GM19328 (cell line): Measurements from ENCODE around the gene MCRIP1.

Experiments
- ATAC-seq: cut with Tn5 transposase; IDR thresholded peaks from one replicate; pipeline ENCODE4 v1.9.1; 2021; ENCODE audit warnings: mild to moderate bottlenecking, moderate library complexity; ENCODE audit not compliant: unreplicated experiment

The MCRIP1 gene

DNA sequence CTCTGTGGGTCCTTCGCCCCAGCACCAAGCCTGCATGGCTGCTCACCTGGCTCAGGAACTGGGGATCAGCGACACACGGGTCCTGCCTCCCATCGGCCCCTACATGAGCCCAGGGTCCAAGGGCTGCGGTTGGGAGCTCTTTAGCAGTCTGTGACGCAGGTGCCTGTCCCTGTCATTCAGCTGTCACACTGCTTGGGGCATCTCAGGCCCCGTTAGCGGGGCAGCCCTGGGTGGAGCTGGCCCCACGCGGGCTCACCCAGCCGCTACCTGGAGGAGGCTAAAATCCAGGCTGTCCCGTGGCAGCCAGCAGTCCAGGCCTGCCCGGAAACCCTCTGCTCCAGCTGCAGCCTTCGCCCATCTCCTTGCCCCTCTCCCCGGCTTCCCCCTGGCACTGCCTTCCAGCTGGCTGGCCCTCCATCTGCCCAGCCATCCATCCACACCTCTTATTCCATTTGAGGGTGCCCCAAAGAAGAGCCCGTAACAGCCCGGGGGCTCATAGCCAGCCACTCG, 25.8 kb downstream of the MCRIP1 start:
- no peak for ATAC-seq

GRCh38 chr17:81806461-81807209, 26.5 kb downstream of the MCRIP1 start:
- ATAC-seq: no peak

DNA sequence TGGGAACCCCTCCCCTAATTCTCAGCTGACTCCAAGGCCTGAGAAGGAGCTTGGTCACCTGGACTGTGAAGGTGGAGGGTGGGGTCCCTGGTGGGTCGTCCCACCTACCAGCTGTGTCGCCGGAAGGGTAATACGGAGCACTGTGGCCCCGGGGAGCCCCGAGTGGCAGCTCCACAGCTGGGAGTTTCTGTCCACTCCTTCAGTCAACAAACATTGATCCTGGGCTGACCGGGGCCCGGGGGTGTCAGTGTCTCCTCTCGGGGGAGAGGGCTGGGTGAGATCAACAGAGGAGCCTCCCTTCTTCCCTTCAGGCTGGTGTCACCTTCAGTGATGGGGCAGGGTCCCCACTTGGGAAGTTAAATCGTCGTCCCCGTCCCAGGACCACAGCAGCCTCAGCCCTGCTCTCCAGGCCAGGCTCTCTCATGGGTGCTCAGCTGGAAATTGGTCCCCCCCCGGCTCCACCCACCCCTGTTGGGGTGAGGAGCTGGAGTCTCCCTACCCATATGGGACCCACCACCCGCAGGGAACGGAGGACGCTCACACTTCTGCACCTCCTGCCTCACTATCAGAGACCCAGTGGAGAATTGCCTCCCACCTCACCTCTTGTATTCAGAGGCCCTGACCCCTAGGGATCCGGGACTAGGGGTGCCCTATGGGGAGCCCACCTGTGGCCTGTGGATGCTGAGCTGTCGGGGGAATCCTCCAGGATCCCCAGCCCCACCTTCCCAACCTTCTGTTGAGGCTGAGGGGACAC, 27.2 kb downstream of the MCRIP1 start:
- no peak for ATAC-seq

DNA sequence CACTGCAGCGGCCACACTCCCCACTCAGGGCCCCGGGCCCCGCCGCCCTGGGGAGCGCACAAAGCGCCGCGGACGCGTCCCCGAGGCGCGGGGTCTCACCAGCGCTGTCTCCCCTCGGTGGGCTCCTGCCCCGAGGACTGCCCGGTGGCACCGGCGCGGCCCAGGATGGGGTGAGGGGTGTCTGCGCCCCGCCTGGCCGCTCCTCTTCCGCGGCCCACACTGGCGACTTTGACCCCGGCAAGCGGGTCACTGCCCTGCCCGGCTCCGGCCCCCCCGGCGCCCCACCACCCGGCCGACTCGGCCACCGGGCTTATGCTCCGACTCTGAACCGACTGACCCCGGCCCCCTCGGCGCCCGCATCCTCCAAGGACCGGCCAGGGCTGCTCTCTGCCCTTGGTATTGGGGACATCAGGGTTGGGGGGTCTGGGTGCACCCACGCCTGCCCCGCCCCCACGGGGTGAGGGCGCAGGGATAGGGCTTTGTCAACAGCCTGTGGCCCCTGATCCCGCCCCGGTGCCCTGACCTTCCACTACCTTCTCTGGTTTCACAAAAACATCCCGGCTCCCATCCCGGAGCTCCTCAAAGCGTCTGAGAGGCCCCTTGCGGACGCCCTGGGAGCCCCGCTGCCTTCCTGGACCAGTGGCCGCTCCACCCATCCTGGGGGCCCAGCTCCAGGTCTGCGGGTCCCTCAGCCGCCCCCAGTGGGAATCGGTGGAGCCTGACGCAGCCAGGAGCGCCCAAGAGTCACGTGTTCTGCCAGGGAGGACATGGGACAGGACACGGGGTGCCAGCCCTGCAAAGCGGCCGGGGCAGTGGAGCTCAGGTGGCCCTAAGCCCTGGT, 28.3 kb downstream of the MCRIP1 start:
- ATAC-seq: no peak

DNA sequence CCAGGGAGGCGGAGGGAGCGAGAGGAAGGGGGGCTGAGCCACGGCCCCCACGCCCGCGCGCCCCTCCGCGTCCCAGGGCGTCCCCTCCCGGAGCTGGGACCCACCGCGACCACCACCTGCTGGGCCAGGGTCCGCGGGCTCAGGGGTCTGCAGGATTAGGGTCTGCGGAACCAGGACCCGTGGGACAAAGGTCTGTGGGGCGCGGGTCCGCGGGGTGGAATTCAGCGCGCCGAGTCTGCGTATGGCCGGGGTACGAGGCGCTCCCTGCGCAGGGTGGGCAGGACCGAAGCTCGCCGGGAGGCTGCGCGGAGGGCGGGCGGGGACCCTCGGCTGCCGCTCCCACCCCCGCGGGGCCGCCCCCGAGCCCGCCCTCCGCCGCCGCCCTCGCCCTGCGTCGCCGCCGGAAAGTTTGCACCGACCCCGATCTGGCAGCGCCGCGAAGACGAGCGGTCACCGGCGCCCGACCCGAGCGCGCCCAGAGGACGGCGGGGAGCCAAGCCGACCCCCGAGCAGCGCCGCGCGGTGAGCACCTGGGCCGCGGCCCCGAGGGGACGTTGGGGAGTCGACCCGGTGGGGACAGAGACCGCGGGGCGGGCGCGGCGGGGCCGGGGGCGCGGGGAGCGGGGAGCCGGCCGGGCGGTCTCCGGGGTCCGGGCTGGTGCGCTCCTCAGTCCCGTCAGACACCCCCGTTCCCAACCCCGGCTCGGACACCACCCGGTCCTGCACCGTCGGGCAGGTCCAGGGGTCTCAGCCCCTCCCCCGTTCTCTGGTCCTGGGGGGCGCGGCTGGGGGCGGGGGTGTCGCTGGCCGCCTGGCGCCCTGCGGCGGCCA, 29.1 kb downstream of the MCRIP1 start, which contains the start of gene GCGR:
GCGR (plus strand) TSS at position 423 of the 831 bp plus-strand sequence. CDS start 4,869 bp downstream, outside the sequence.
- ATAC-seq: no peak

- ATAC-seq: no peak
These were observed 30.0 kb downstream of the MCRIP1 start for GRCh38 chr17:81802856-81803643.

DNA sequence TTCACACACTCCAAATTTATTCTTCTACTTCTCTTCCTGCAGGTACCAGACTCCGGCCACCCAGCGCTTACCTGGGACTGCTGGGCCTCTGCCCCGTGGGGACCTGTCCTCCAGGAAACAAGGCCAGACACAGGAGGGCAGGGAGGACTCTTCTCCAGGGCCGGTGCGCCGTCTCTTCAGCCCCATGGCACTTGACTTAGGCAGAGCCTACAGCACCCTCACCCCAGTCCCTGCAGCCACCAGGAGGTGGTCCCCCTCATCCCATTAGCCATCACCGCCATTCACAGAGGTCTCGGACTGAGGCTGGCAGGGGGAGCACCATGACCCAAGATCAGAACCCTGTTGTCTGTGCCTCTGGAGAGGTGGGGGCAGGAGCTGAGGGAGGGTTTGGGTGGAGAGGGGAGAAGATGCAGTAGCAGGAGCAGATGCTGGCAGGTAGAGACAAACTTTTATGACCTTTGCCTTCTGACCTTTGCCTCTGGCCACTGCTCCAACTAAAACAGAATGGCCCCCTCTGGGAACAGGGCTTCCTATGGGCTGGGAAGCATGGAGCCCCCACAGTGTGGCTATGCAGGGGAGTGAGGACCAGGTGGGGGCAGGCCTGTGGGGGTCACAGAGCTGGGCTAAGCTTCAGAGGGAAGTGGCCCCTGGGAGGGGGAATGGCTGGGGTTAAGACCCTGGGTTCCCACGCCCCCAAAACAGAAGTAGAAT, 30.9 kb downstream of the MCRIP1 start:
- no peak for ATAC-seq

- no peak for ATAC-seq
These were observed 31.8 kb downstream of the MCRIP1 start for GRCh38 chr17:81801327-81801726.

DNA sequence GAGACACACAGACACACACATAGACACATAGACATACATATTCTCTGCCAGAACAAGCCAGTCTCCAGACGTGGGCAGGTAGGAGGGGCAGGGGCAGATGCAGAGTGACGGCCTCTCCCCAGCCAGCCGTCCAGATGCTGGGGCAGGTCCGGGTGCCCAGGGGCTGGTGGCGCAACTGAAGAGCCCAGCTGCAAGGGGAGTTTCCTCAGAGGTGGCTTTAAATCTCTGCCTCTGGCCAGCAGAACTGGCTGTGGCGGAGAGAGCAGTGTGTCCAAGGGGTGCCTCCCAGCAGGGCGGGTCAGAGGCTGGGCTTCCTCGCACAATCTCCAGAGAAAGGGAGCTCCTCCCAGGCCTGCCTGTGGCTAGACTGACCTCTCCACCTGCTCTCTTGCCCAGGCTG, 38.6 kb downstream of the MCRIP1 start:
- ATAC-seq: no peak

GRCh38 chr17:81794074-81794476, 39.0 kb downstream of the MCRIP1 start:
- ATAC-seq: no peak

GRCh38 chr17:81792675-81793615, 40.1 kb downstream of the MCRIP1 start:
- no peak for ATAC-seq
